GM12874 (cell line): ENCODE measurements around the gene KLHL12.

Experiments
- TF ChIP-seq, protein P1 (sequence below): IDR thresholded peaks from 2 replicates; pipeline ENCODE4 v1.5.1; 2011; ENCODE audit warnings: low read depth, mild to moderate bottlenecking, control low read depth, low read length, moderate library complexity; ENCODE audit not compliant: insufficient read depth

KLHL12 gene

DNA sequence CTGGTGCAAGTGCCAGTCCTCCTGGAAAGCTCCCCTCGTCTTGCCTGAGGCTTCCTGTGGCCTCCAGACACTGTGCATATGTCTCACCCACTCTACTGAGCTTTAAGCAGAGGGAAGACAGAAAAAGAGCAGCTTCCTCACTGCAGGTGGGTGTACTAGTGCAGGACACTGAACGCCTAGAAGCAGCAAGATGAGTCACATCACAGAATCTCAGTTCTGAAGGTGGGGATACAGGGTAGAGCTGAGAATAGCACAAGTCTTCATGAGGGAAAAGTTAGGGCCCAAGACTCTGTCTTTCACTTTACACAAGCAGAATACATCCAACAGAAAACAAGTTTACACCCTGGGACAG lies 78.9 kb downstream of the KLHL12 start:
- TF ChIP-seq, protein P1, sequence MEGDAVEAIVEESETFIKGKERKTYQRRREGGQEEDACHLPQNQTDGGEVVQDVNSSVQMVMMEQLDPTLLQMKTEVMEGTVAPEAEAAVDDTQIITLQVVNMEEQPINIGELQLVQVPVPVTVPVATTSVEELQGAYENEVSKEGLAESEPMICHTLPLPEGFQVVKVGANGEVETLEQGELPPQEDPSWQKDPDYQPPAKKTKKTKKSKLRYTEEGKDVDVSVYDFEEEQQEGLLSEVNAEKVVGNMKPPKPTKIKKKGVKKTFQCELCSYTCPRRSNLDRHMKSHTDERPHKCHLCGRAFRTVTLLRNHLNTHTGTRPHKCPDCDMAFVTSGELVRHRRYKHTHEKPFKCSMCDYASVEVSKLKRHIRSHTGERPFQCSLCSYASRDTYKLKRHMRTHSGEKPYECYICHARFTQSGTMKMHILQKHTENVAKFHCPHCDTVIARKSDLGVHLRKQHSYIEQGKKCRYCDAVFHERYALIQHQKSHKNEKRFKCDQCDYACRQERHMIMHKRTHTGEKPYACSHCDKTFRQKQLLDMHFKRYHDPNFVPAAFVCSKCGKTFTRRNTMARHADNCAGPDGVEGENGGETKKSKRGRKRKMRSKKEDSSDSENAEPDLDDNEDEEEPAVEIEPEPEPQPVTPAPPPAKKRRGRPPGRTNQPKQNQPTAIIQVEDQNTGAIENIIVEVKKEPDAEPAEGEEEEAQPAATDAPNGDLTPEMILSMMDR = no peak

DNA sequence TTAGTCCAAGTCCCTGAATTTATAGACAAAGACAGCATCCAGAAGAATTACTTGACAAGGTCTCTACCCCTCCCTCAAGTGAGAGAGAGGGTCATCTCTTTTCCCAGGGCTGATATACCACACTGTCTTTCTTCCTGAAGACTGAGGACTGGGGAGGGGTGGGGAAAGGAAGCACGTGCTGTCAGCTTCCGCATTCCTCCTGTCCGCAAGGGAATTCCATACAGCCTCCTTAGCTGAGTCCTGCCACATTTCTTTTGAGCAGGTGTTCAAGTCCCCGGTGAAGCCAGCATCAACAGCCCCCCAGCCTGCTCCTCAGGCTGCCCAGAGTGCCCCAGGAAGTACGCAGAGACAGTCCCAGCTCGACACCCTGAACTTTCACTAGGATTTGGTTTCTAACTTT lies 82.1 kb downstream of the KLHL12 start:
- TF ChIP-seq, protein P1 = no peak

DNA sequence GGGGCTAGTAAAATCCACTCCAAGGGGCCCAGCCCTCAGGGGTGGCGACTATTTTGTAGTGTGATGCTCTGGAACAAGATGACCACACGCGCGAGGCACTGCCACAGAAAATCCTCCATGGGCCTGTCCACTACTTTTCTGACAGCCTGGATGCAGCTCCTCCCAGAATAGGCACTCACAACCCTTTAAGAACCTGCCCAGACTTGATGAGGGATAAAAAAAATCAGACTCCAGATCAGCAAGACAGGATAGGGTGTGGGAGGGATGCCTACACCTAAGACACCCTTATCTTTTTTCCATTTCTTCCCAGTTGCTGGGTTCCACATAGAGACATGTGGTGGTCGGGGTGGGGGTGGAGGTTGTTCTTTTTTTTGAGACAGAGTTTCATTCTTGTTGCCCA lies 82.8 kb downstream of the KLHL12 start:
- TF ChIP-seq, protein P1 = no peak

DNA sequence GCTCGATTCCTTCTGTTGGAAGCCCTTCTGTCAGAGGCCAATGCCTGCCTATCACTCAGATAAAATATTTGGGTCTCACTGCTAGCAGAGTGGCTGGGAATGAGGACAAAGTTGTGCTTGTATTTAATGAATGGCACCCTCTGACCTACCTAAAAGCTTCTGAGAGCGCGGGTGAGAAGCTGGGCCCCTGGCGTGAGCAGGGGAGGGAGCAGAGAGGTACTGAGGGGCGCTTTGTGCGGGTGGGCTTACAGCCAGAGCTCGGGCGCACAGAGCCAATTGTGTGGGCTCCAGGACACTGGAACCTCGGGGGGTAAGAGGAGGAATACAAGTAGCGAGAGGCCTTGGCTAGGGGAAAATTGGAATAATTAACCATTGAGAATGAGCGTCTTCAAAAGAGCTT lies 84.0 kb downstream of the KLHL12 start:
- TF ChIP-seq, protein P1 = no peak
